ENCODE results near the gene DRD5.
"Not testable (repeated sequence)": the region's sequence is repeated elsewhere in the genome, so short reads cannot be mapped to it uniquely, and the experiment has no call there.

DRD5 gene

GRCh38 chr4:9781343-9782135 is at the start of gene DRD5:
DRD5 (plus strand) TSS chr4:9781634; CDS start chr4:9782030, 396 bp downstream.
- DNase-seq (ENCODE audit: low read depth): no peak

- not testable (repeated sequence) for DNase-seq (ENCODE audit: low read depth)
Observed at GRCh38 chr4:9732256-9732655, 49.2 kb upstream of the DRD5 start.

GRCh38 chr4:9735515-9735914 is 45.9 kb upstream of the DRD5 start:
- DNase-seq (ENCODE audit: low read depth): no peak

- DNase-seq (ENCODE audit: low read depth): not testable (repeated sequence)
Observed at GRCh38 chr4:9737280-9737679, 44.2 kb upstream of the DRD5 start.

GRCh38 chr4:9743789-9744188 is 37.6 kb upstream of the DRD5 start:
- DNase-seq (ENCODE audit: low read depth): not testable (repeated sequence)

- no peak for DNase-seq (ENCODE audit: low read depth)
Observed at GRCh38 chr4:9745782-9746181, 35.7 kb upstream of the DRD5 start.

- no peak for DNase-seq (ENCODE audit: low read depth)
Observed at GRCh38 chr4:9758641-9759317, 22.7 kb upstream of the DRD5 start.

GRCh38 chr4:9762823-9763475 is 18.5 kb upstream of the DRD5 start:
- DNase-seq (ENCODE audit: low read depth): no peak

GRCh38 chr4:9764155-9764696 is 17.2 kb upstream of the DRD5 start:
- no peak for DNase-seq (ENCODE audit: low read depth)

GRCh38 chr4:9765091-9765490 is 16.3 kb upstream of the DRD5 start:
- no peak for DNase-seq (ENCODE audit: low read depth)

- no peak for DNase-seq (ENCODE audit: low read depth)
Observed at GRCh38 chr4:9769321-9769720, 12.1 kb upstream of the DRD5 start.

- no peak for DNase-seq (ENCODE audit: low read depth)
Observed at GRCh38 chr4:9771034-9771433, 10.4 kb upstream of the DRD5 start.

- no peak for DNase-seq (ENCODE audit: low read depth)
Observed at GRCh38 chr4:9773471-9773870, 8.0 kb upstream of the DRD5 start.

GRCh38 chr4:9782136-9782436 is 652 bp downstream of the DRD5 start:
- no peak for DNase-seq (ENCODE audit: low read depth)

- DNase-seq (ENCODE audit: low read depth): not testable (repeated sequence)
Observed at GRCh38 chr4:9785891-9786290, 4.5 kb downstream of the DRD5 start.

- DNase-seq (ENCODE audit: low read depth): no peak
Observed at GRCh38 chr4:9792381-9792780, 10.9 kb downstream of the DRD5 start.

- not testable (repeated sequence) for DNase-seq (ENCODE audit: low read depth)
Observed at GRCh38 chr4:9796641-9797040, 15.2 kb downstream of the DRD5 start.

GRCh38 chr4:9800848-9801247 is 19.4 kb downstream of the DRD5 start:
- DNase-seq (ENCODE audit: low read depth): no peak

- DNase-seq (ENCODE audit: low read depth): no peak
Observed at GRCh38 chr4:9804918-9805317, 23.5 kb downstream of the DRD5 start.

- no peak for DNase-seq (ENCODE audit: low read depth)
Observed at GRCh38 chr4:9808077-9808476, 26.6 kb downstream of the DRD5 start.

- DNase-seq (ENCODE audit: low read depth): no peak
Observed at GRCh38 chr4:9811806-9812205, 30.4 kb downstream of the DRD5 start.

- DNase-seq (ENCODE audit: low read depth): no peak
Observed at GRCh38 chr4:9812501-9813340, 31.3 kb downstream of the DRD5 start.
